Breast epithelium (tissue), 4 donors: Measurements from ENCODE around the gene YY1. TPM values are rescaled to one million over a fixed set of nuclear protein-coding genes. Genes with fewer than 3 reads are reported as not detected.

Experiments
- DNase-seq, 2 donors: peaks; one replicate each; pipeline ENCODE4 v3.0.0-alpha.2; 2019; ENCODE audit warnings: low spot score in 2 of 2
- H3K27ac ChIP-seq, 2 donors: fragments of 200-600 bp; sonication (generic) in 1 of 2; one replicate each; pipeline ENCODE4 v1.5.1; 2016 to 2019; ENCODE audit warnings: mild to moderate bottlenecking in 1 of 2
- H3K27me3 ChIP-seq, 2 donors: fragments of 200-600 bp; sonication (generic) in 1 of 2; one replicate each; pipeline versions ENCODE4 v1.5.1 to v1.6.0; 2017 to 2019; ENCODE audit warnings: control low read depth in 1 of 2, mild to moderate bottlenecking in 1 of 2
- H3K36me3 ChIP-seq: fragments of 200-600 bp; one replicate; pipeline ENCODE4 v1.5.1; 2019
- H3K4me1 ChIP-seq, 2 donors: fragments of 200-600 bp; sonication (generic); one replicate each; pipeline ENCODE4 v1.5.1; 2016 to 2019; ENCODE audit warnings: control low read depth in 1 of 2
- H3K4me3 ChIP-seq, 3 donors: fragments of 200-600 bp; sonication (generic); 1 replicate in 2 of 3; 2 replicates in 1 of 3; pipeline ENCODE4 v1.5.1; 2016 to 2019; ENCODE audit warnings: mild to moderate bottlenecking in 3 of 3, moderate library complexity in 2 of 3
- H3K9me3 ChIP-seq, 2 donors: fragments of 200-600 bp; sonication (generic) in 1 of 2; one replicate each; pipeline ENCODE4 v1.5.1; 2016 to 2019; ENCODE audit warnings: control low read depth in 1 of 2
- CTCF ChIP-seq, 3 donors: fragments of 450-650 bp; IDR thresholded peaks; one replicate each; pipeline ENCODE4 v1.5.1; 2016 to 2017; ENCODE audit warnings: antibody characterized with exemption in 3 of 3, mild to moderate bottlenecking in 3 of 3, moderate library complexity in 3 of 3
- POLR2A ChIP-seq: fragments of 450-650 bp; IDR thresholded peaks from one replicate; pipeline ENCODE4 v1.6.1; 2016; ENCODE audit warnings: antibody characterized with exemption, mild to moderate bottlenecking, moderate library complexity
- POLR2AphosphoS5 ChIP-seq, 3 donors: sonication (generic); formaldehyde crosslinking; IDR thresholded peaks; one replicate each; pipeline ENCODE4 v1.6.1; 2017; ENCODE audit warnings: antibody characterized with exemption in 3 of 3
- intact Hi-C: fragments of 100-400 bp; cut with DNase I; formaldehyde crosslinking; loops from one replicate; pipeline ENCODE4 v1.15.1; 2023; ENCODE audit warnings: low total_unique reads
- total RNA-seq, 3 donors: library from RNA; depleted of rRNA; stranded (reverse); fragments of >200 nt; gene quantifications; one replicate each; pipeline ENCODE4 v1.1.0, GENCODE V29; 2016

Gene YY1
- total RNA-seq, 3 donors from 2014 or later = 46.2 to 61.2 (median 50.6) TPM

DNA sequence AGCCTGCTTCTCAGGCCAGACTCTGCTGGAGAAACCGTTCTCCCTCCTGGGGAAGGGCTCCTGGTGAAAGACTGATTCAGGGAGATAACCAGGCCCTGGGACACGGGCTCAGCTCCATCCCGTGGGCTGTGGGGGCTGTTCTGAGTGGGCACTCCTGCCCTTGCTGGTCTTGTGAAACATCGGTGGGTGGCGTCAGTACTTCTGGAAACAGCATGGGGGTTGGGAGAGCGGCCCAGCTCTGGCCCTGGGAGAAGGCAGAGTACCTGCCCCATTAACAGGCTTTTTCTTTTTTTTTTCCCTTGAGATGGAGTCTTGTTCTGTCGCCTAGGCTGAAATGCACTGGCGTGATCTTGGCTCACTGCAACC is 85.0 kb downstream of the YY1 start:
- intact Hi-C loops = no loop called here
- no peaks in the 10 kb centered on the region for H3K4me1 ChIP-seq
- no peak overlapping the region for H3K27ac ChIP-seq
- DNase-seq = no peak
- TF ChIP-seq POLR2AphosphoS5 (IDR thresholded peaks at IDR 0.05) = no peak
- TF ChIP-seq POLR2A = no peak
- no peak for TF ChIP-seq CTCF (IDR thresholded peaks at IDR 0.05)
- H3K27me3 ChIP-seq = no peaks in the 10 kb centered on the region
- no peak overlapping the region for H3K4me3 ChIP-seq
- no peaks in the 10 kb centered on the region for H3K36me3 ChIP-seq
- no peaks in the 10 kb centered on the region for H3K9me3 ChIP-seq

DNA sequence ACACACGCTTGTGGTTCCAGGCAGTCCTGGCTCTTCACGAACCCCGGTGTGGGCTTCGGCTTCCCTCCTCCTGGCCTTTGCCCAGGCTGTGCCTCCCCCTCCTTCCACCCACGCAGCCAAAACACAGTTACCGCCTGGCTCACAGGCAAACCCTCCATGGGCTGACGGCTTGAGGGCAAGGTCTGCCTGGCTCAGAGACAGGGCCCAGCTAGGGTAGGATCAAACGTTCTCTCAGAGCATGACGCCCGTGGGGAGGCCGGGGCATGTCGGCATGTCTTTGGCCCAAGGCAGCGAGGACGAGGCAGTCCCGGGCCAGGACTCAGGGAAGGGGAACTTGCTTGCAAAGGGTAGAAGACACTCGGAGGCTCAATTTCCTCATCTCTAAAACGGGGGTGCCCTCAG is 86.3 kb downstream of the YY1 start:
- TF ChIP-seq CTCF (IDR thresholded peaks at IDR 0.05) = no peak
- DNase-seq = no peak
- intact Hi-C loops = no loop called here
- Histone ChIP-seq H3K4me3 (no peak overlapping the region), H3K27ac (no peak overlapping the region), H3K36me3 (no peaks in the 10 kb centered on the region), H3K4me1 (no peaks in the 10 kb centered on the region), H3K27me3 (no peaks in the 10 kb centered on the region), H3K9me3 (no peaks in the 10 kb centered on the region)

DNA sequence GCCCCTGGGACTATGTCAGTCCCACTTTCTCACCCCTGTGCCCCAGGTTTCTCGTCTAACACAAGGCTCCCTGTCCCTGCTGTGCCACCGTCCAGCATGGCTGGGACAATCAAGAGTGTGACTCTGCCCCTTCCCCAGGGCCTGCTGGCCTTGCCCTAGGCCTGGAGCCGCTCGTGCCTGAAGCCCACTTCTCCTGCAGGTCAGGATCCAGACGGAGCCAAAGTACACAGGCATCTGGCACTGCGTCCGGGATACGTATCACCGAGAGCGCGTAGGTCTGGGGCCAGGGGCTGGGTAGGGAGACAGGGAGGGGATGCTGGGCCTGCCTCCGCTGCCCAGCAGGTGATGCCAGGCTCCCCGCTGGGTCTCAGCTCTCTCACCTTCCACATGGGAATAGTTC is 87.0 kb downstream of the YY1 start:
- intact Hi-C loops = no loop called here
- no peaks in the 10 kb centered on the region for H3K9me3 ChIP-seq

DNA sequence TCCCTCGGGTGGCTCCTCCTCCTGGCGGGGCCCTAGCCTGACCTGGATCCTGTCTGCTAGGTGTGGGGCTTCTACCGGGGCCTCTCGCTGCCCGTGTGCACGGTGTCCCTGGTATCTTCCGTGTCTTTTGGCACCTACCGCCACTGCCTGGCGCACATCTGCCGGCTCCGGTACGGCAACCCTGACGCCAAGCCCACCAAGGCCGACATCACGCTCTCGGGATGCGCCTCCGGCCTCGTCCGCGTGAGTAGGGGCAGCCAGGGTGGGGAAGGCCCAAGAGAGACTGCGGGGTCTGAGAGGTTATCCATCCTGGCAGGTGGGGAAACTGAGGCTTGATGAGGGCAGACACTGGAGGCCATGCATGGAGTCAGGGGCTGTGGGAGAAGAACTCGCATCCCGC is 88.2 kb downstream of the YY1 start:
- no peaks in the 10 kb centered on the region for H3K36me3 ChIP-seq
- no peak for DNase-seq
- no peak for TF ChIP-seq POLR2AphosphoS5 (IDR thresholded peaks at IDR 0.05)
- no peak for TF ChIP-seq POLR2A
- TF ChIP-seq CTCF (IDR thresholded peaks at IDR 0.05) = no peak
- intact Hi-C loops = no loop called here
- no peak overlapping the region for H3K27ac ChIP-seq
- H3K9me3 ChIP-seq = no peaks in the 10 kb centered on the region
- no peaks in the 10 kb centered on the region for H3K4me1 ChIP-seq
- H3K4me3 ChIP-seq = no peak overlapping the region
- no peaks in the 10 kb centered on the region for H3K27me3 ChIP-seq

More for the DNA sequence above, 87.0 kb downstream of the YY1 start:
- Histone ChIP-seq H3K27ac (no peak overlapping the region), H3K27me3 (no peaks in the 10 kb centered on the region), H3K36me3 (no peaks in the 10 kb centered on the region), H3K4me1 (no peaks in the 10 kb centered on the region), H3K4me3 (no peak overlapping the region)
- DNase-seq = no peak
- TF ChIP-seq POLR2A = no peak
- TF ChIP-seq POLR2AphosphoS5 (IDR thresholded peaks at IDR 0.05) = no peak
- TF ChIP-seq CTCF (IDR thresholded peaks at IDR 0.05) = no peak

DNA sequence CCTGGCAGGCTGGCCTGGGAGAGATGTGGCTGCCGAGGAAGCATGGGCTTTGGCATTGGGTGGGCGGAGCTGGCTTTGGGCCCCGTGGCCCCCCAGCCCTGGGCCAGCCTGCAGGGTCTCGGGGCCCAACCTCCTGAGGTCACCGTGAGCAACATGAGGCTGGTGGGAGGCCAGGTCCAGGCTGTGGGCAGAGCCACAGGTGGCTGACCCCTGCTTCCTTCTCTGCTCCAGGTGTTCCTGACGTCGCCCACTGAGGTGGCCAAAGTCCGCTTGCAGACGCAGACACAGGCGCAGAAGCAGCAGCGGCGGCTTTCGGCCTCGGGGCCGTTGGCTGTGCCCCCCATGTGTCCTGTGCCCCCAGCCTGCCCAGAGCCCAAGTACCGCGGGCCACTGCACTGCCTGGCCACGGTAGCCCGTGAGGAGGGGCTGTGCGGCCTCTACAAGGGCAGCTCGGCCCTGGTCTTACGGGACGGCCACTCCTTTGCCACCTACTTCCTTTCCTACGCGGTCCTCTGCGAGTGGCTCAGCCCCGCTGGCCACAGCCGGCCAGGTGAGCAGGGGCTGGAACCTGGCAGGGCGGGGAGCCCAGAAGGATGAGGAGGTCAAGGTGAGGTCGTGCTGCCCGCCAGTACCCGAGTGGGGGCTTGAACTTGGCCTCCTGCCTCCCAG is 89.7 kb downstream of the YY1 start:
- Histone ChIP-seq H3K27ac (no peak overlapping the region), H3K4me3 (no peak overlapping the region), H3K36me3 (no peaks in the 10 kb centered on the region), H3K27me3 (no peaks in the 10 kb centered on the region), H3K9me3 (no peaks in the 10 kb centered on the region), H3K4me1 (no peaks in the 10 kb centered on the region)
- TF ChIP-seq CTCF (IDR thresholded peaks at IDR 0.05) (no peak), POLR2AphosphoS5 (IDR thresholded peaks at IDR 0.05) (no peak), POLR2A (no peak)
- intact Hi-C loops = no loop called here
- DNase-seq = no peak
